ENCODE data around the gene ZNG1C.
"Not testable (repeated sequence)": the region's sequence is repeated elsewhere in the genome, so short reads cannot be mapped to it uniquely, and the experiment has no call there.

The ZNG1C gene

DNA sequence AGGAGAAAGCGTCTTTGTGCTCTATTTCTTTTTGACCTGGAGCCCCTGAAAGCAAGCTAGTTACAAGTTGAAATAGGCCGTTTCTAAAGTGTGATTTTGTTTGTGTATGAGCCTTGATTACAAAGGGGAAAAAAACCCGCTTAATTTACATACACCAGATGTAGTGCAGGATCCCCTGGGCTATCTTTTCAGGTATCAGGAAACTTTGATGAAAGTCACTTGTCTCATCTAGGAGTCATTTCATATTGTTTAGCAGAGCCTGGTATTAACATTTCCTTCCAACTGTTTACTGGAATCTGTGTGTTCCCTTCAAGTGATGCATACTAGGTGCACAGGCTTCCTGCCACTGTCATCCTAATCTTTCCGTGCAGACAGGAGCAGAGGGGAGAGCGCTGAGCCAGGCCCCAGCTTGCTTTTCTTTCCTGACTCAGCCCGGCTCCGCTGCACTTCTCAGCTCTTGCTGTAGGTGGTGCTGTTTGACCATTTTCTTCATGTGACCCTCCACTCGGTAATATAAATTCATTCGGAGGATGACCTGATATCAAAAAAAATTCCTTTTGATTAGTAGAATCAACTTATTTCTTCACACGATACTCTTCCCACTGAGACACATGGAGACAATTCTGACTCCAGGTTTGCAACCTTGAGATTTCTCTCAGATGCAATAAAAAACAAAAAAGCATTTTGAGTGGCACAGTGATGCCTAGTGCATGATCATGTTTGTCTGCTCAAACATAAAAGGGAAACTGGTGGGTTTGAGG, 100.7 kb downstream of the ZNG1C start:
- not testable (repeated sequence) for DNase-seq (ENCODE audit: low read depth in 2 of 3, low spot score in 1 of 3)

DNA sequence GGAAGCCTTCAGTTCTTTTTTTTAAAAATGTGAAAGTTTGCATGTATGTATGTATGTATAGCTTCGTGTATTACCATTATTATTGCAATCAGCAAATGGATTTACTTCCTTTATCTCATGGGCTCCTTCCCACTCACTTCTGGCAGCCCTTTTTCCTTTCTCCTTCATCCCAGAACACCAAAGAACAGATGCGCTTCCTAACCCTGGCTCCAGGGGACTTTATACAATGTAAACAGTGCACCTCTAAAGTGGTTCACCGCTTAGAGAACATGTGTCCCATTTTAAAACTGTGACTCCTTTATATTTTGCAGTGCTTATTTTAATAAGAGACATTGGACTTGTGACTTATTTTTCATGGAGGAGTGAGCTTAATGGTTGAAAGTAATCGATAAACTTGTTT, 101.5 kb downstream of the ZNG1C start:
- not testable (repeated sequence) for DNase-seq (ENCODE audit: low read depth in 2 of 3, low spot score in 1 of 3)

DNA sequence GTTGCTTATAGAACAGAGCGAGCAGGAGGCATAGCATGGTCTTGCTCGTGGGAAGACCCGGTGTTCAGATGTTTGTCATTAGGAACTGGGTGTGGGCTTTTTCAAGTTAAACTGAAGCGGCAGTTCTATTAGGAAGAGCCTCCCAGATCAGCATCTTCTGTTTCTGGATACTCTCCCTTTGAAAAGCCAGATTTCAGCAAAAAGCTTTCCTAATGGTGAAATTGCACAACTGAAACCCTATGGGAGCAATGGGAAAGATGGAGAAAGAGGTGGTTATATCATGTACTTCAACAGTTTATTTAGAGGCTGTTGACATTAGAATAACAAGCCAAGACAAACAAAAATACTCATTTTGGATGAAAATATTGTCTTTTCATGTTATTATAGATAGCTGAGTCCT, 102.2 kb downstream of the ZNG1C start:
- not testable (repeated sequence) for DNase-seq (ENCODE audit: low read depth in 2 of 3, low spot score in 1 of 3)

All from stimulated activated CD4-positive, alpha-beta T cell treated with anti-CD3 and anti-CD28 coated beads, Interleukin-12 subunit alpha, Interleukin-12 subunit beta, amount 100 ng/mL, for 48 hours (primary cell).